ENCODE data around the gene THAP11. TPM values are rescaled to one million over a fixed set of nuclear protein-coding genes. Genes with fewer than 3 reads are reported as not detected.

The THAP11 gene
- total and polyA plus RNA-seq, 12 donors = 6.0 to 41.3 (median 25.5) TPM

- H3K36me3 ChIP-seq = peaks cover 0 to 42% (median 10%) of the 10 kb centered on the region in 9 donors
- H3K4me1 ChIP-seq = peaks cover 0 to 4% (median 0%) of the 10 kb centered on the region in 9 donors
- no peaks in the 10 kb centered on the region for H3K27me3 ChIP-seq
- intact Hi-C loops (cut with DNase I) = loop anchor here in 3 of 10 donors (5.0 to 10.0 kb wide), 3 partner anchors 97 to 210 kb away; no protein-coding TSS in a partner anchor
- DNase-seq (no peak), ATAC-seq (no peak)
- 87 to 92% methylated on average over 8 of the region's 8 CpGs for WGBS, 2 donors
- no peak overlapping the region for H3K4me3 ChIP-seq
- no peak for TF ChIP-seq CTCF (IDR thresholded peaks at IDR 0.05)
- no peak overlapping the region for H3K27ac ChIP-seq
- H3K9me3 ChIP-seq = no peaks in the 10 kb centered on the region
These were observed 17.0 kb upstream of the THAP11 start for GRCh38 chr16:67825119-67825518.

DNA sequence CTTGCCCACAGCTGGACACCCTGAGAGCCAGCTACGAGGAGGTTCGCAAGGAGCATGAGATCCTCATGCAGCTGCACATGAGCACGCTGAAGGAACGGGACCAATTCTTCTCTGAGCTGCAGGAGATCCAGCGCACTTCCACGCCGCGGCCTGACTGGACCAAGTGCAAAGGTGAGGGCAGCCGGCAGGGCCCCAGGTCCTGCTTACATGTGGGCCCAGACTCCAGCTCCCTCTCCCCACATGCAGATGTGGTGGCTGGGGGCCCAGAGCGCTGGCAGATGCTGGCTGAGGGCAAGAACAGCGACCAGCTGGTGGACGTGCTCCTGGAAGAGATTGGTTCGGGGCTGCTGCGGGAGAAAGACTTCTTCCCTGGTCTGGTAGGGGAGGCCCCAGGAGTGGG is 16.2 kb upstream of the THAP11 start:
- DNase-seq = no peak
- Histone ChIP-seq H3K27ac (no peak overlapping the region), H3K36me3 (peaks cover 0 to 50% (median 10%) of the 10 kb centered on the region in 9 donors), H3K4me3 (no peak overlapping the region), H3K27me3 (no peaks in the 10 kb centered on the region), H3K9me3 (no peaks in the 10 kb centered on the region), H3K4me1 (peaks cover 0 to 6% (median 0%) of the 10 kb centered on the region in 9 donors)
- TF ChIP-seq CTCF (IDR thresholded peaks at IDR 0.05) = no peak
- 94 to 96% methylated on average over 14 of the region's 14 CpGs for WGBS, 2 donors
- intact Hi-C loops (cut with DNase I) = loop anchor here in 3 of 10 donors (5.0 to 10.0 kb wide), 3 partner anchors 96 to 209 kb away; no protein-coding TSS in a partner anchor
- ATAC-seq = no peak

GRCh38 chr16:67828651-67829050 is 13.5 kb upstream of the THAP11 start:
- WGBS, 2 donors = 95% methylated on average over 4 of the region's 4 CpGs
- peaks cover 0 to 63% (median 12%) of the 10 kb centered on the region in 9 donors for H3K36me3 ChIP-seq
- intact Hi-C loops (cut with DNase I) = loop anchor here in 3 of 10 donors (5.0 to 10.0 kb wide), 3 partner anchors 94 to 206 kb away; no protein-coding TSS in a partner anchor
- TF ChIP-seq CTCF (IDR thresholded peaks at IDR 0.05) = no peak
- no peak overlapping the region for H3K4me3 ChIP-seq
- H3K27me3 ChIP-seq = no peaks in the 10 kb centered on the region
- peaks cover 0 to 21% (median 9%) of the 10 kb centered on the region in 9 donors for H3K4me1 ChIP-seq
- H3K9me3 ChIP-seq = no peaks in the 10 kb centered on the region
- DNase-seq = no peak
- H3K27ac ChIP-seq = no peak overlapping the region
- no peak for ATAC-seq

DNA sequence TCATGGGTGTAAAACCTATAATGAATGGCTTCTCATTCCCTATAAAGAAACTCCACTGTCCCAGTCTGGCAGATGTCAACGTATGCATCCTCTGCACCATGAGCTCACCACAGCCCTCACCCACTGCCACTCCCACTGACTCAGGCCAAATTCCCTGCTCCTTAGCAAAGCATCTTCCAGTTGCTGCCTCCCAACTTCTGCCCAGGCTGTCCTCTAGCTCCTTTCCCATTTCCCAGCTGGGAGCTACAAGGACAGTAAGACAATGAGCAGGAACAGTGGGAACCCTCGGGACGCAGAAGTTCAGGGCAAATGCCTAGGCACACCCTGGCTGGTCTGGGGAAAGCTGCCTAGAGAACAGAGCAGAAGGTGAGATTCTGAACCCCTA is 9.1 kb upstream of the THAP11 start:
- H3K27ac ChIP-seq = peak overlapping the region in 9 of 10 donors; percentile 36 to 88 (median 70)
- TF ChIP-seq CTCF (IDR thresholded peaks at IDR 0.05) = no peak
- ATAC-seq = peak in 6 of 8 donors; percentile 2 to 21 (median 5)
- DNase-seq = no peak
- H3K4me1 ChIP-seq = peaks cover 3 to 26% (median 14%) of the 10 kb centered on the region in 9 donors
- H3K36me3 ChIP-seq = peaks cover 0 to 44% (median 12%) of the 10 kb centered on the region in 9 donors
- H3K27me3 ChIP-seq = no peaks in the 10 kb centered on the region
- 1 to 2% methylated on average over 3 of the region's 3 CpGs for WGBS, 2 donors
- no peaks in the 10 kb centered on the region for H3K9me3 ChIP-seq
- intact Hi-C loops (cut with DNase I) = loop anchor here in 2 of 10 donors (5.0 kb wide), 2 partner anchors 84 to 94 kb away; no protein-coding TSS in a partner anchor
- H3K4me3 ChIP-seq = peak overlapping the region; percentile 52 to 84 (median 79)

Measured in heart right ventricle (tissue), 16 donors.